Lower leg skin (tissue), 4 donors: ENCODE measurements around the gene TTLL3. TPM values are rescaled to one million over a fixed set of nuclear protein-coding genes. Genes with fewer than 3 reads are reported as not detected.

Source experiments
- DNase-seq, 2 donors: peaks; one replicate each; pipeline ENCODE4 v3.0.0-alpha.2; 2019; ENCODE audit warnings: low spot score in 2 of 2
- H3K4me3 ChIP-seq: fragments of 200-600 bp; sonication (generic); 2 replicates; pipeline ENCODE4 v1.5.1; 2017; ENCODE audit warnings: mild to moderate bottlenecking, low read depth; ENCODE audit not compliant: poor library complexity, severe bottlenecking
- CTCF ChIP-seq, 3 donors: fragments of 450-650 bp; IDR thresholded peaks; one replicate each; pipeline ENCODE4 v1.5.1; 2016; ENCODE audit warnings: antibody characterized with exemption in 3 of 3, mild to moderate bottlenecking in 3 of 3, moderate library complexity in 2 of 3
- POLR2A ChIP-seq, 2 donors: fragments of 450-650 bp; IDR thresholded peaks; one replicate each; pipeline ENCODE4 v1.6.1; 2016 to 2017; ENCODE audit warnings: antibody characterized with exemption in 2 of 2, mild to moderate bottlenecking in 1 of 2, moderate library complexity in 1 of 2
- WGBS, 2 donors: methylation state at CpG; one replicate each; pipeline ENCODE4 v1.1.5; 2018; 5-methylcytosine and 5-hydroxymethylcytosine counted together
- intact Hi-C: fragments of 100-400 bp; cut with DNase I; formaldehyde crosslinking; loops from one replicate; pipeline ENCODE4 v1.15.0; 2023; ENCODE audit warnings: low total_unique reads
- total RNA-seq, 4 donors: library from RNA; depleted of rRNA; stranded (reverse); fragments of >200 nt; gene quantifications; one replicate each; pipeline ENCODE4 v1.1.0, GENCODE V29; 2016

Gene TTLL3
- total RNA-seq, 4 donors from 2014 or later = 34.9 to 93.9 (median 54.3) TPM

DNA sequence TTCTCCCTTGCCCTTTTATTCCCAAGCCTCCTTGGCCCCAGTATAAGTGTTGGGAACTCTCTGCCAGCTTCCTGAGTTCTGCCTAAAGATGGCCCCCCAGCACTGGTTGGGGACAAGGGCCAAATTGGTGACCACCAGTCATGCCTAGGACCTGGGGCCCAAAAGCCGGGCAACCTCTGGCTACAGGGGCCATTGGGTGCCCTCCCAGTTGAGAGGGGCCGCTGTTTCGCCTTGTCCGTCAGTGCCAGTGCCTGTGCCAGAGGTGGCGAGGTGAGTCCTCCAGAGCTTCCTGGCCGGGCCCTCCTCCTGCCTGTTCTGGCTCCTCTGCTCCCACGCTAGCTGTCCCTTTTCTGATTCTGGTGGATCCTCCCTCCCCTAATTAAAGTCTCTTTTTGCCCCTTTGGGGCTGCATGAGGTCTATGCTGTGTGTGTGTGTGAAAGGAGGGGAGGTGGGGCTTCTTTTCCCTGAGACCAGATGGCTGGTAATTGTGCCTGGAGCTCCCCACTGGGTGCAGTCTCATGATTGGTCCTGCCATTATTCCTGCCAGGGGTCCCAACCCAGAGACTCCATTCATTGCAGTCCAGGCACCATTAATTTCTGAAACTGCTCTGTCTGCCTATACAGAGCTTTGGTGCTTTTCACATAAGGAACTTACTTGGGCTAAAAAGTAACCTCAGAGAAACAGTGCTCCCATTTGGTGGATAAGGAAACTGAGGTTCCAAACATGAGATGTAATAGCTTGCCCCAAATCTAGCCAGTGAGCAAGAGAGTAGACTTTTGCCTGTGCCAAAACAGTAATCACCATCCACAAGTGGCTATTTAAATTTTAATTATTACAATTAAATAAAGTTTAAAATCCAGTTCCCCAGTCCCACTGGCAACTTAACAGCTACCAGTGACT lies 3.1 kb upstream of the TTLL3 start:
- intact Hi-C loops = no loop called here
- no peak overlapping the region for H3K4me3 ChIP-seq
- 91 to 94% methylated on average over 7 of the region's 7 CpGs for WGBS, 2 donors
- TF ChIP-seq CTCF (IDR thresholded peaks at IDR 0.05) (no peak), POLR2A (IDR thresholded peaks at IDR 0.05) (no peak)
- no peak for DNase-seq

DNA sequence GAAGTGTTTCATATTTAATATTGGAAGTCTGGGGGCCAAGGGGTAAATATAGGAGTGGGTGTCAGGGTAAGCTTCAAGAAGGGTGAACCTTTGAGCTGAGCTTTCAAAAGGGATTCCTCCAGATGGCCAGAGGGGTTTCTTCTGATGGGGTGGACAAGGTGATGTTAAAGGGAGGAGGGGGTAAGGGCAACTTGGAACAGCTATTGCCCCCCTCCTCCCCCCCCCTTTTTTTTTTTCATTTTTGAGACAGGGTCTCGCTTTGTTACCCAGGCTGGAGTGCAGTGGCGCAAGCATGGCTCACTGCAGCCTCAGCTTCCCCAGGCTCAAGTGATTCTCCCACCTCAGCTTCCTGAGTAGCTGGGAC lies 2.1 kb upstream of the TTLL3 start:
- TF ChIP-seq CTCF (IDR thresholded peaks at IDR 0.05) (no peak), POLR2A (IDR thresholded peaks at IDR 0.05) (no peak)
- intact Hi-C loops = no loop called here

DNA sequence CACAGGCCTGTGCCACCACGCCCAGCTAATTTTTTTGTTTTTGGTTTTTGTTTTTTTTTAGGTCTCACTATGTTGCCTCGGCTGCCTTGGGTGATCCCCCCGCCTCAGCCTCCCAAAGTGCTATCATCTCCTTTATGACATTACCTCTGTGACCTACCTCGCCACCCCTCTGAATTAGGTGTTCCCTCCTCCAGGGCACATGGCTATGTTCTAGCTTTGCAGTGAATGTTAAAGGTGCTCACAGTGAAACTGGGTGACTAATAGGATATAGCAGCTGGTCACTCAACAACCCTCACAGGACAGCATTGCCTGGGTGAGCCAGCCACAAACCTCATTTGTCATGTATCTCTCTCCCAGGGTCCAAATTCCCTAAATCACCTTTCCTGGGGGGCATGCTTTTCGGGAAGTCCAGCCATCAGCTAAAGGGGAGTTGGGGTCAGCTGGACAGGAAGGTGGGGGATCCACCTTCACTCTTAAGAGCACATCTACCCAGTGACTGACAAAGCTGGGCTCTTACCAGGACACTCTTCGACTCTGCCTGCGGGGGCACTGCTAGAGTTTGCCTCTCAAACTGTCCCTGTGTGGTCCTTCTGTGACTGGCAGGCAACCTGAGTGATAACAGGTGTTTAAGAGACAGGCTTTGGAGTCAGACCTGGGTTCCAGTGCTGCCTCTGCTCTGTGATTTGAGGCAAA lies 1.6 kb upstream of the TTLL3 start:
- WGBS, 2 donors = 72 to 78% methylated on average over 7 of the region's 7 CpGs
- intact Hi-C loops = no loop called here
- DNase-seq = no peak
- no peak overlapping the region for H3K4me3 ChIP-seq
- TF ChIP-seq POLR2A (IDR thresholded peaks at IDR 0.05) = no peak
- no peak for TF ChIP-seq CTCF (IDR thresholded peaks at IDR 0.05)

More for the DNA sequence above, 2.1 kb upstream of the TTLL3 start:
- no peak overlapping the region for H3K4me3 ChIP-seq
- no peak for DNase-seq
- 83 to 95% methylated on average over 2 of the region's 2 CpGs for WGBS, 2 donors

GRCh38 chr3:9809239-9809614 lies 835 bp upstream of the TTLL3 start:
- intact Hi-C loops = no loop called here
- H3K4me3 ChIP-seq = no peak overlapping the region
- 63 to 66% methylated on average over 4 of the region's 4 CpGs for WGBS, 2 donors
- TF ChIP-seq CTCF (IDR thresholded peaks at IDR 0.05) (no peak), POLR2A (IDR thresholded peaks at IDR 0.05) (no peak)
- DNase-seq = no peak

DNA sequence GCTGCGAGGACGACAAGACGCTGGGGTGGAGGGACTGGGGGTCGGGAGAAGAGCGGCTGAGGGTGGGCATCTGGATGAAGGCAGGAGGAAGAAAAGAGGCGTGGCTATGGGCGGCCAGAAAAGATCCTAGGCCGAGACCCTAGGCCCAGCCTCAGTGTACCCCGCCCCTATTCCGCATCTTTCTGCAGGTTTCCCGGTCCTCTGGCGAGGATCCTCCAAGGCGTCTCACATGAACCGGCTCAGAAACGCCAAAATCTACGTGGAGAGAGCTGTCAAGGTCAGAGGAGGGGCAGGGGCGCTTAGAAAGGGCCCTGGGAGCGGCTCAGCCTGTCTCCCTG lies 340 bp downstream of the TTLL3 start:
- peak overlapping the region; percentile 48 for H3K4me3 ChIP-seq
- WGBS, 2 donors = 0 to 3% methylated on average over 17 of the region's 18 CpGs
- intact Hi-C loops = no loop called here
- TF ChIP-seq POLR2A (IDR thresholded peaks at IDR 0.05) (no peak), CTCF (IDR thresholded peaks at IDR 0.05) (no peak)
- DNase-seq = no peak
